HEK293T (cell line): ENCODE results near the gene SGSM2.

ENCODE experiments used
- ARNT ChIP-seq: fragments of 450-650 bp; IDR thresholded peaks from 2 replicates; pipeline ENCODE4 v1.6.1; 2017; ENCODE audit warnings: mild to moderate bottlenecking
- BHLHE40 ChIP-seq: fragments of 450-650 bp; IDR thresholded peaks from 2 replicates; pipeline ENCODE4 v1.6.1; 2016; ENCODE audit warnings: mild to moderate bottlenecking, moderate library complexity, borderline replicate concordance
- ELF4 ChIP-seq: fragments of 450-650 bp; IDR thresholded peaks from 2 replicates; pipeline ENCODE4 v1.6.1; 2017; ENCODE audit warnings: antibody characterized with exemption
- FOXA1 ChIP-seq: fragments of 450-650 bp; IDR thresholded peaks from 2 replicates; pipeline ENCODE4 v1.6.1; 2016; ENCODE audit warnings: mild to moderate bottlenecking
- FOXK2 ChIP-seq: fragments of 450-650 bp; IDR thresholded peaks from 2 replicates; pipeline ENCODE4 v1.6.1; 2016; ENCODE audit warnings: mild to moderate bottlenecking
- FOXM1 ChIP-seq: fragments of 450-650 bp; IDR thresholded peaks from 2 replicates; pipeline ENCODE4 v1.6.1; 2017; ENCODE audit warnings: mild to moderate bottlenecking, borderline replicate concordance
- HDGF ChIP-seq: fragments of 450-650 bp; IDR thresholded peaks from 2 replicates; pipeline ENCODE4 v1.6.1; 2017; ENCODE audit warnings: antibody characterized with exemption, borderline replicate concordance
- L3MBTL2 ChIP-seq: fragments of 450-650 bp; conservative IDR thresholded peaks from 2 replicates; pipeline ENCODE4 v1.6.1; 2016; ENCODE audit warnings: mild to moderate bottlenecking
- LEF1 ChIP-seq: fragments of 450-650 bp; IDR thresholded peaks from 2 replicates; pipeline ENCODE4 v1.6.1; 2017; ENCODE audit warnings: mild to moderate bottlenecking, borderline replicate concordance
- NFRKB ChIP-seq: fragments of 450-650 bp; IDR thresholded peaks from 2 replicates; pipeline ENCODE4 v1.6.1; 2016; ENCODE audit warnings: mild to moderate bottlenecking, moderate library complexity
- SUZ12 ChIP-seq: fragments of 450-650 bp; IDR thresholded peaks from 2 replicates; pipeline ENCODE4 v1.6.1; 2016; ENCODE audit warnings: mild to moderate bottlenecking
- TARDBP ChIP-seq: fragments of 450-650 bp; IDR thresholded peaks from 2 replicates; pipeline ENCODE4 v1.6.1; 2016
- ZNF384 ChIP-seq: fragments of 450-650 bp; IDR thresholded peaks from 2 replicates; pipeline ENCODE4 v1.6.1; 2016

GRCh38 chr17:2412561-2413021, 75.3 kb downstream of the SGSM2 start:
- TF ChIP-seq HDGF, result no peak
- TF ChIP-seq TARDBP, result no peak
- no peak for TF ChIP-seq SUZ12
- TF ChIP-seq ELF4, result no peak
- TF ChIP-seq L3MBTL2, result no peak
- TF ChIP-seq FOXA1, result no peak
- no peak for TF ChIP-seq FOXM1
- TF ChIP-seq NFRKB, result no peak
- TF ChIP-seq BHLHE40, result no peak
- TF ChIP-seq FOXK2, result no peak
- no peak for TF ChIP-seq ZNF384
- TF ChIP-seq ARNT, result no peak
- TF ChIP-seq LEF1, result no peak
